HUES6 (cell line): ENCODE data around the gene E2F4.
A peak's percentile ranks its signal among the peaks of the same experiment; 100 is the strongest.

Experiments used
- H3K27ac ChIP-seq: 2 replicates; pipeline ENCODE4 v1.7.0; 2013; ENCODE audit warnings: low read depth, mild to moderate bottlenecking, low read length, inconsistent platforms
- H3K27me3 ChIP-seq: 2 replicates; pipeline ENCODE4 v1.6.1; 2013; ENCODE audit warnings: low read length; ENCODE audit not compliant: control insufficient read depth, insufficient read depth
- H3K36me3 ChIP-seq: 2 replicates; pipeline ENCODE4 v1.6.1; 2013; ENCODE audit warnings: low read length; ENCODE audit not compliant: control insufficient read depth, insufficient read depth
- H3K4me1 ChIP-seq: 2 replicates; pipeline ENCODE4 v1.6.1; 2013; ENCODE audit warnings: low read length; ENCODE audit not compliant: control insufficient read depth, insufficient read depth
- H3K4me3 ChIP-seq: 2 replicates; pipeline ENCODE4 v1.5.1; 2013; ENCODE audit warnings: low read depth, low read length
- H3K9ac ChIP-seq: one replicate; pipeline ENCODE4 v1.6.1; 2013; ENCODE audit warnings: mild to moderate bottlenecking, low read length
- H3K9me3 ChIP-seq: 2 replicates; pipeline ENCODE4 v1.6.1; 2013; ENCODE audit warnings: low read depth, low read length; ENCODE audit not compliant: control insufficient read depth, insufficient read depth

The E2F4 gene

DNA sequence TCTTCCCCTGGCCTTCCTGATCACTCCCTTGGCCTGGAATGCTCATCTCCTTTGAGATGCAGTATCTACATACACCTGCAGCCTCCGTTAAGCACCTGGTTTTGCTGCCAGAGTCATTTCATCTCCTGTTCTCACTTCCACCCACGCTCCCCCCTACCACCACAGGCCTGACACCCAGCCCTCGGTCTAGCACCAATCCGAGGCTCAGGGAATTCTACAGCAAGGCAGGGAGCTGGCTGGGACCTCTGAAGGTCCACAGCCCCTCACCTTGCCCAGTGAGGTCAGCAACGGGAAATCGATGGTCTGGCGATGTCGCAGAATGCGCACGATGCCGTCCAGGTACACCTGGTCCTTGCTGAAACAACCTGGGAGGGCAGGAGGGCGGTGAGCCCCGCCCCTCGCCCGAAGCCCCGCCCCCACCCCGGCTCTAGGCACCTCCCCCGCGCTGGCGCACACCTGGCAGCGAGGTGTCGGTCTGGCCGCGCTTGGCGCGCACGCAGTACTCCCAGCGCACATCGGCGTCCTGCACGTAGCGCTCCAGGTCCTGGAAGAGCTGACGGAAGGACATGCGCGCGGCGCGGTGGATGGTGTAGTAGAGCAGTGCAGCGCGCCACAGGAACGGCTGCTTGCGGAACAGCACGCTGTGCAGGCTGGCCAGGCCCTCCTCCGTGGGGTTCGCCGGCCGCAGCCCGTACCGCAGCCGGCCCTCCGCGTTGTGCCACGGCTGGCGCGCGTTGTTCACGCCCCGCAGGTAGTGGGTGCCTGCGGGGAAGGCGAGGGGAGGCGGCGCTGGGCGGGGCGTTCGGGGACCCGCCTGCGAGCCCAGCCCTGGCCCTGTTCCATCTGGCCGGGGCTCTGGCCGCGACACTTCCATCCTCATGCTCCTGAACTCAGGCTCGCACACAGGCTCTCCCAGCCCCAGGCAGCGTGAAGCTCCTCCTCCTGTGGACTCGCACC lies 13.9 kb upstream of the E2F4 start:
- Histone ChIP-seq H3K27ac (no peak overlapping the region), H3K4me1 (peaks cover 24% of the 10 kb centered on the region), H3K9me3 (no peaks in the 10 kb centered on the region), H3K4me3 (peak overlapping the region; percentile 78), H3K36me3 (no peaks in the 10 kb centered on the region), H3K9ac (peak overlapping the region; percentile 38), H3K27me3 (peaks cover 62% of the 10 kb centered on the region)

DNA sequence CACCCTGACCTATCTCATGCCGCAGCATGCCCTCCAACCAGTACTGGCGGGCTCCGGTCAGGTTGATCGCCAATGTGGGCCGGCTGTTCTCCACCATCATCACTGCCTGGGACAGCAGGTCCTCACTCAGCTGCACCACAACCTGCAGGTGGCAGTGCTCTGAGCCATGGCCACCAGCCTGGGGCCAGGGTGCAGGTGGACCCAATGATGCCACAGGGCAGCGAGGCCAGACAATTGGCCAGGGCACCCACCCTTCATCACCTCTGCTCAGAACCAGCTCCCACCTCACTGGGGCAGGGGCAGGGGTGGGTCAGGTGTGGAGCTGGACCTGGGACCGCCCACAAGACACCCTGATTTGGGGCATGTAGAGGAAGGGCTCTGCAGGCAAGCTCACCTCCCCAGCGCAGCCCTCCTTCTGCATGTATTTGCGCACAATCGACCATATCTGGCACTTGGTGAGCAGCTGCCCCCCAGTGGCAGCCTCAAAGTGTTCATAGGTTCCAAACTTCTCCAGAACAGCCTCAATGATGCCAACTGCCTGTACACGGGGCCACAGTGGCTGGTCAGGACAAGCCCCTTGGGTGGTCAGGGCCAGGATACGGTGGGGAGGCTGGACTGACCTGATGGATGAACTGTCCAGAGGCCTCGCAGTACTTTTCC lies 12.4 kb upstream of the E2F4 start:
- no peak overlapping the region for H3K9ac ChIP-seq
- no peak overlapping the region for H3K27ac ChIP-seq
- H3K27me3 ChIP-seq: peaks cover 53% of the 10 kb centered on the region
- H3K4me1 ChIP-seq: peaks cover 18% of the 10 kb centered on the region
- H3K36me3 ChIP-seq: no peaks in the 10 kb centered on the region
- H3K9me3 ChIP-seq: no peaks in the 10 kb centered on the region
- no peak overlapping the region for H3K4me3 ChIP-seq

GRCh38 chr16:67180166-67180565 lies 11.8 kb upstream of the E2F4 start:
- Histone ChIP-seq H3K4me1 (peaks cover 23% of the 10 kb centered on the region), H3K36me3 (no peaks in the 10 kb centered on the region), H3K9ac (no peak overlapping the region)

GRCh38 chr16:67181346-67181745 lies 10.6 kb upstream of the E2F4 start:
- H3K4me3 ChIP-seq: no peak overlapping the region
- H3K27ac ChIP-seq: no peak overlapping the region
- peaks cover 52% of the 10 kb centered on the region for H3K27me3 ChIP-seq
- H3K36me3 ChIP-seq: no peaks in the 10 kb centered on the region
- no peak overlapping the region for H3K9ac ChIP-seq
- H3K4me1 ChIP-seq: peaks cover 28% of the 10 kb centered on the region
- H3K9me3 ChIP-seq: no peaks in the 10 kb centered on the region

More at GRCh38 chr16:67180166-67180565, 11.8 kb upstream of the E2F4 start:
- H3K27ac ChIP-seq: no peak overlapping the region
- no peaks in the 10 kb centered on the region for H3K9me3 ChIP-seq
- H3K27me3 ChIP-seq: peaks cover 53% of the 10 kb centered on the region
- no peak overlapping the region for H3K4me3 ChIP-seq

DNA sequence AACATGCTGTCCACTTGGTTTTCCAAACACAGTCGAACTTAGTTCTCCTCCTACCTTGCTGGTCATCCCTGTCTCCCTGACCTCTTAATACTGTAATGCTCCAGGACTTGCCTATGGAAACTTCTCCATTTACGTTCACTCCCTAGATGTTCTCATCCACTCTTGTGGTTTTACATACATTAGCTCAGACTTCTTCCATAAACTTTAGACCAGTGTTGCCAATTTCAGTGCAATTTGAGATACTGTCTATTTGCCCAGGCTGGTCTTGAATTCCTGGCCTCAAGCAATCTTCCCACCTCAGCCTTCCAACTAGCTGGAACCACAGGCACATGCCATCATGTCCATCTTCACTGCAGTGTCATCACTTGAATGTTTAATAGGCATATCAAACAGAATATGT lies 9.7 kb upstream of the E2F4 start:
- Histone ChIP-seq H3K36me3 (no peaks in the 10 kb centered on the region), H3K27ac (no peak overlapping the region), H3K9ac (no peak overlapping the region), H3K4me3 (0 out of 2 replicates have a peak overlapping the region, but pooled peaks have one; percentile 84), H3K27me3 (peaks cover 47% of the 10 kb centered on the region), H3K4me1 (peaks cover 37% of the 10 kb centered on the region), H3K9me3 (no peaks in the 10 kb centered on the region)

DNA sequence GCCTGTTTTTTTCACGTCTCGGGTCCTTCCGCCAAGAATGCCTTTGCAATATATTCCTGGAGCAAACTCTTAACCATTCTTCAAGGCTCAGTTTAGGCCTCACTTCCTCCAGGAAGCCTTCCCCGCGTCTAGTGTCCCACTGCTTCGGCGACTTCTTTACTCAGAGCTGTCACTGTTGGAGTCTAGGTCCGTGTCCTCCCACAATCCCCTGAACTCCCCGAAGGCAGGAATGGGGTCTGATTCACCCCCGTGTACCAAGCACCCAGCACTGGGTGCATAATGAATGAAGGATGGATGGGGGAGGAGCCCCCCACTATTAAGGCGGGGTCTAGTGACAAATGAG lies 8.7 kb upstream of the E2F4 start:
- H3K4me1 ChIP-seq: peaks cover 33% of the 10 kb centered on the region; the same call in 1 of the 2 replicates
- no peak overlapping the region for H3K27ac ChIP-seq
- H3K36me3 ChIP-seq: no peaks in the 10 kb centered on the region
- peak overlapping the region; percentile 1 for H3K9ac ChIP-seq
- H3K4me3 ChIP-seq: peak overlapping the region; percentile 84
- H3K9me3 ChIP-seq: no peaks in the 10 kb centered on the region
- H3K27me3 ChIP-seq: peaks cover 39% of the 10 kb centered on the region

GRCh38 chr16:67183627-67184452 lies 8.1 kb upstream of the E2F4 start, which contains the start of gene MATCAP1:
Gene MATCAP1, minus strand, starts transcription at chr16:67183963. Its CDS starts 3,353 bp downstream, at chr16:67180610.
- peaks cover 29% of the 10 kb centered on the region; the same call in 1 of the 2 replicates for H3K4me1 ChIP-seq
- peak within 1 kb of the TSS; percentile 84 for H3K4me3 ChIP-seq
- peaks cover 33% of the 10 kb centered on the region for H3K27me3 ChIP-seq
- no peaks in the 10 kb centered on the region for H3K36me3 ChIP-seq
- peak within 1 kb of the TSS; percentile 94 for H3K27ac ChIP-seq
- H3K9ac ChIP-seq: peak within 1 kb of the TSS; percentile 85
- H3K9me3 ChIP-seq: no peaks in the 10 kb centered on the region

DNA sequence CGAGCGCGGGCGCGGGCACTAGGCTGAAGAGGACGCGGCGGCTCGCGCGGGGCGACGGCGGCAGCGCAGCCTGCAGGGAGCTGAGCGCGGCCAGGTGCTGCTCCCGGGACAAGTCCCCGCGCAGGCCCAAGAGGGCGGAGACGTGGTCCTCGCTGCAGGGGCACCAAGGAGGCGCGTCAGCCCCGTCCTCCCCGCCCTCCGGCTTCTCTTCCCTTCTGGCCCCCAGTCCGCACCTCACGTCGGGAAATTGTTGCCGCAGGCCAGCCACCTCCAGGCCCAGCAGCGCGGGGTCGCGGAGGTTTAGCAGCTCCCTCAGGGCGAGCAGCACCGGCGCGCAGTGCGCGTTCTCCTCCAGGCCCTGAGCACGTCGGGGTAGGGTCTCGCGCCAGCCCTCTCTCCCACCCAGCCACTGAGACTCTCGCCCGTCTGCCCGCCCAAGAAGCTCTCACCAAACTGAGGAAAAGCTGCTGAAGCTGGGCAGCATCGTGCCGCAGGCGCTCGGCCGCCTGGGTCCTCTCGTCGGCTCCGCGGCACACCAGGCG lies 7.4 kb upstream of the E2F4 start:
- peaks cover 28% of the 10 kb centered on the region; the same call in 1 of the 2 replicates for H3K4me1 ChIP-seq
- H3K27ac ChIP-seq: no peak overlapping the region
- H3K4me3 ChIP-seq: peak overlapping the region; percentile 84
- peaks cover 28% of the 10 kb centered on the region for H3K27me3 ChIP-seq
- H3K36me3 ChIP-seq: no peaks in the 10 kb centered on the region
- H3K9ac ChIP-seq: peak overlapping the region; percentile 30
- H3K9me3 ChIP-seq: no peaks in the 10 kb centered on the region

GRCh38 chr16:67184995-67185650 lies 6.8 kb upstream of the E2F4 start:
- peaks cover 28% of the 10 kb centered on the region for H3K27me3 ChIP-seq
- no peak overlapping the region for H3K9ac ChIP-seq
- H3K27ac ChIP-seq: no peak overlapping the region
- peaks cover 28% of the 10 kb centered on the region; the same call in 1 of the 2 replicates for H3K4me1 ChIP-seq
- H3K4me3 ChIP-seq: peak overlapping the region; percentile 84
- no peaks in the 10 kb centered on the region for H3K9me3 ChIP-seq
- H3K36me3 ChIP-seq: no peaks in the 10 kb centered on the region

DNA sequence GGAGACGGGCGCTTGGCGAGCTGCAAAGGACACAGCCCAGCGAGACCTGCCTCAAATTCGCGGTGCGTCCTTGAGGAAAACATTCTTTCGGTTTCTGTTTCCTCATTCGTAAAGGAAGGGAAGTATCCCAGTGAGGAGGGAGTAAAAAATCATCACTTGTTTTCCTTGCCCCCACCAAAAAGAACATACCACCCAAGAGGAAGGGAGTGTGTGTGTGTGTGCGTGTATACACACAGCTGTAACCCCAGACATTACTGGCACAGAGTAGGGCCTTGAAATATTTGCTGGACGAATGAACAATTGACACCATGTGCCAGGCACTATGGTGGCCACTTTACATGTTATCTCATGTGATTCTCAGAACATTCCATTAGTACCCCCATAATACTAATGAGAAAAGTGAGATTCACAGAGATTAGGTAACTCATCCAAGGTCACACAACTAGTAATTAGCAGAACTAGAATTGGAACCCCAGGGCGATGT lies 6.3 kb upstream of the E2F4 start:
- Histone ChIP-seq H3K27me3 (peaks cover 28% of the 10 kb centered on the region), H3K4me1 (peaks cover 28% of the 10 kb centered on the region; the same call in 1 of the 2 replicates), H3K9ac (no peak overlapping the region), H3K36me3 (no peaks in the 10 kb centered on the region), H3K4me3 (no peak overlapping the region), H3K9me3 (no peaks in the 10 kb centered on the region), H3K27ac (no peak overlapping the region)
